Measurements from ENCODE around the gene HIVEP2. TPM values are rescaled to one million over a fixed set of nuclear protein-coding genes. Genes with fewer than 3 reads are reported as not detected.

Gene HIVEP2
- total RNA-seq, 1 experiment from 2014 or later, result 10.3 TPM

DNA sequence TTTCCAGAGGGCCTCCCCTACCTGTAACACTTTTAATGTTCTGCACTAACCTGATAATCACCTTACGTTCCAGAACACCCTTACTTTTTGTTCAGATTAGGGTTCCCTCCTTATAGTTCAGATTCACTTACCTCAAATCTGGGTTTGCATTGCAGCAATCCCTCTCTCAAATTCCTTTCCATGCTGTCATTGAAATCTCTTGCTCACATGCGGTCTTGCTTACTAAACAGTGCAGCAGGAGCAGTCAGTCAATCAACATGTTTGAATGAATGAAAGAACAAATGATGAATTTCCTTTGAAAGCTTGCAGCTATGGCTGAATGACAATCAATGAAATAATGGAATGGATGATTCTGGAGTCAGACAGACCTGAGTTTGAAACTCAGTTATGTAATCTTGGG lies 200.1 kb downstream of the HIVEP2 start:
- Histone ChIP-seq H3K36me3 (ENCODE audit: control insufficient read depth, insufficient read depth, low read length) (no peaks in the 10 kb centered on the region), H3K27ac (ENCODE audit: low read length) (no peak overlapping the region), H3K4me3 (ENCODE audit: low read depth in 2 of 2, low read length in 2 of 2) (no peak overlapping the region), H3K9me3 (ENCODE audit: control insufficient read depth, insufficient read depth, low read depth, low read length) (no peaks in the 10 kb centered on the region), H3K4me1 (ENCODE audit: control insufficient read depth, insufficient read depth, low read length) (no peaks in the 10 kb centered on the region), H3K27me3 (ENCODE audit: control insufficient read depth, insufficient read depth, low read length) (0 out of 2 replicates have a peak, but pooled peaks cover 2% of the 10 kb centered on the region)
- in situ Hi-C loops (cut with HindIII; ENCODE audit: low pct_unique_long_range_greater_than_20kb, low sequenced_read_pairs) (no loop called here), intact Hi-C loops (cut with micrococcal nuclease; ENCODE audit: unreplicated experiment) (no loop called here)
- TF ChIP-seq POLR2AphosphoS5 (IDR thresholded peaks at IDR 0.05; ENCODE audit: low read depth, low read length) (no peak), SIN3A (IDR thresholded peaks at IDR 0.05; ENCODE audit: borderline replicate concordance, insufficient read depth, low read depth, low read length) (no peak), TCF7L2 (IDR thresholded peaks at IDR 0.05; ENCODE audit: low read depth, low read length) (no peak)
- TF ChIP-seq, protein P1, sequence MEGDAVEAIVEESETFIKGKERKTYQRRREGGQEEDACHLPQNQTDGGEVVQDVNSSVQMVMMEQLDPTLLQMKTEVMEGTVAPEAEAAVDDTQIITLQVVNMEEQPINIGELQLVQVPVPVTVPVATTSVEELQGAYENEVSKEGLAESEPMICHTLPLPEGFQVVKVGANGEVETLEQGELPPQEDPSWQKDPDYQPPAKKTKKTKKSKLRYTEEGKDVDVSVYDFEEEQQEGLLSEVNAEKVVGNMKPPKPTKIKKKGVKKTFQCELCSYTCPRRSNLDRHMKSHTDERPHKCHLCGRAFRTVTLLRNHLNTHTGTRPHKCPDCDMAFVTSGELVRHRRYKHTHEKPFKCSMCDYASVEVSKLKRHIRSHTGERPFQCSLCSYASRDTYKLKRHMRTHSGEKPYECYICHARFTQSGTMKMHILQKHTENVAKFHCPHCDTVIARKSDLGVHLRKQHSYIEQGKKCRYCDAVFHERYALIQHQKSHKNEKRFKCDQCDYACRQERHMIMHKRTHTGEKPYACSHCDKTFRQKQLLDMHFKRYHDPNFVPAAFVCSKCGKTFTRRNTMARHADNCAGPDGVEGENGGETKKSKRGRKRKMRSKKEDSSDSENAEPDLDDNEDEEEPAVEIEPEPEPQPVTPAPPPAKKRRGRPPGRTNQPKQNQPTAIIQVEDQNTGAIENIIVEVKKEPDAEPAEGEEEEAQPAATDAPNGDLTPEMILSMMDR (IDR thresholded peaks at IDR 0.05), result no peak
- TF ChIP-seq, protein P2, sequence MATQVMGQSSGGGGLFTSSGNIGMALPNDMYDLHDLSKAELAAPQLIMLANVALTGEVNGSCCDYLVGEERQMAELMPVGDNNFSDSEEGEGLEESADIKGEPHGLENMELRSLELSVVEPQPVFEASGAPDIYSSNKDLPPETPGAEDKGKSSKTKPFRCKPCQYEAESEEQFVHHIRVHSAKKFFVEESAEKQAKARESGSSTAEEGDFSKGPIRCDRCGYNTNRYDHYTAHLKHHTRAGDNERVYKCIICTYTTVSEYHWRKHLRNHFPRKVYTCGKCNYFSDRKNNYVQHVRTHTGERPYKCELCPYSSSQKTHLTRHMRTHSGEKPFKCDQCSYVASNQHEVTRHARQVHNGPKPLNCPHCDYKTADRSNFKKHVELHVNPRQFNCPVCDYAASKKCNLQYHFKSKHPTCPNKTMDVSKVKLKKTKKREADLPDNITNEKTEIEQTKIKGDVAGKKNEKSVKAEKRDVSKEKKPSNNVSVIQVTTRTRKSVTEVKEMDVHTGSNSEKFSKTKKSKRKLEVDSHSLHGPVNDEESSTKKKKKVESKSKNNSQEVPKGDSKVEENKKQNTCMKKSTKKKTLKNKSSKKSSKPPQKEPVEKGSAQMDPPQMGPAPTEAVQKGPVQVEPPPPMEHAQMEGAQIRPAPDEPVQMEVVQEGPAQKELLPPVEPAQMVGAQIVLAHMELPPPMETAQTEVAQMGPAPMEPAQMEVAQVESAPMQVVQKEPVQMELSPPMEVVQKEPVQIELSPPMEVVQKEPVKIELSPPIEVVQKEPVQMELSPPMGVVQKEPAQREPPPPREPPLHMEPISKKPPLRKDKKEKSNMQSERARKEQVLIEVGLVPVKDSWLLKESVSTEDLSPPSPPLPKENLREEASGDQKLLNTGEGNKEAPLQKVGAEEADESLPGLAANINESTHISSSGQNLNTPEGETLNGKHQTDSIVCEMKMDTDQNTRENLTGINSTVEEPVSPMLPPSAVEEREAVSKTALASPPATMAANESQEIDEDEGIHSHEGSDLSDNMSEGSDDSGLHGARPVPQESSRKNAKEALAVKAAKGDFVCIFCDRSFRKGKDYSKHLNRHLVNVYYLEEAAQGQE (IDR thresholded peaks at IDR 0.05; ENCODE audit: insufficient read depth in 1 of 2, low read depth in 2 of 2, low read length in 1 of 2), result no peak
- ChIA-PET POLR2A (no interaction called here), CTCF (no interaction called here)
- no peak for ATAC-seq
- no peak for DNase-seq (ENCODE audit: low read depth, low spot score)
- no TSS peak for BruUV-seq (replicated peaks)

DNA sequence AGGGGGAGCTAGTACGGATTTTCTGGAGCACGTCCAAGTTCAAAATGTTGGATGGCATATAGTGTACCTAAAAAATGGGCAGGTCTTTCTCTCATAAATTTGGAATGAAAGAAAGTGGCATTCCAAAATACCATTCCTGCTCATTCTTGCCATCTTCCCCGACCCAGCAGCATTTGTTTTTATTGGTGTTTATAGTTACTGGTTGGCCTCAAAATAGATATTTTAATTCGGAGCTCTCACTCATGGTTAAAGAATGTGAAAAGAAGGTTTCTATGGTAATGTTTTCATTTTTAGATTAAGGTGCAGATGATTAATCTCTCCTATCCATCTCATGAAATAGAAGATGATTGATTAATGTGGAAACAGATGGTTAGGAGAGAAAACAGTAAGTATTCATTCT lies 204.5 kb downstream of the HIVEP2 start:
- intact Hi-C loops (cut with micrococcal nuclease; ENCODE audit: unreplicated experiment) (no loop called here), in situ Hi-C loops (cut with HindIII; ENCODE audit: low pct_unique_long_range_greater_than_20kb, low sequenced_read_pairs) (no loop called here)
- no peak for ATAC-seq
- DNase-seq (ENCODE audit: low read depth, low spot score), result no peak
- BruUV-seq (replicated peaks), result no TSS peak
- Histone ChIP-seq H3K36me3 (ENCODE audit: control insufficient read depth, insufficient read depth, low read length) (no peaks in the 10 kb centered on the region), H3K27ac (ENCODE audit: low read length) (no peak overlapping the region), H3K4me1 (ENCODE audit: control insufficient read depth, insufficient read depth, low read length) (no peaks in the 10 kb centered on the region), H3K4me3 (ENCODE audit: low read depth in 2 of 2, low read length in 2 of 2) (no peak overlapping the region), H3K9me3 (ENCODE audit: control insufficient read depth, insufficient read depth, low read depth, low read length) (no peaks in the 10 kb centered on the region), H3K27me3 (ENCODE audit: control insufficient read depth, insufficient read depth, low read length) (0 out of 2 replicates have a peak, but pooled peaks cover 2% of the 10 kb centered on the region)
- POLR2A ChIA-PET, result interaction anchor here (0.6 kb wide), 1 partner anchor 823 kb away, joined by 5 read pairs; no protein-coding TSS in a partner anchor
- no peak for TF ChIP-seq POLR2AphosphoS5 (IDR thresholded peaks at IDR 0.05; ENCODE audit: low read depth, low read length)
- TF ChIP-seq SIN3A (IDR thresholded peaks at IDR 0.05; ENCODE audit: borderline replicate concordance, insufficient read depth, low read depth, low read length), result no peak
- TF ChIP-seq, protein P2 (IDR thresholded peaks at IDR 0.05; ENCODE audit: insufficient read depth in 1 of 2, low read depth in 2 of 2, low read length in 1 of 2), result no peak
- TF ChIP-seq, protein P1 (IDR thresholded peaks at IDR 0.05), result no peak
- TF ChIP-seq TCF7L2 (IDR thresholded peaks at IDR 0.05; ENCODE audit: low read depth, low read length), result no peak
- CTCF ChIA-PET, result no interaction called here

Measured in Panc1 (cell line).